Gastrocnemius medialis (tissue), 4 donors: ENCODE measurements around the gene SUPT7L.

Experiments used
- CTCF ChIP-seq, 5 experiments: fragments of 450-650 bp in 3 of 5; fragments of 200-600 bp in 2 of 5; sonication (generic) in 2 of 5; IDR thresholded peaks in 4 of 5; conservative IDR thresholded peaks in 1 of 5; 1 replicate in 4 of 5; 2 replicates in 1 of 5; pipeline ENCODE4 v1.5.1; 2016 to 2019; ENCODE audit warnings: antibody characterized with exemption in 5 of 5, mild to moderate bottlenecking in 3 of 5, moderate library complexity in 3 of 5
- POLR2A ChIP-seq, 2 donors: fragments of 450-650 bp; IDR thresholded peaks; one replicate each; pipeline ENCODE4 v1.6.1; 2017; ENCODE audit warnings: antibody characterized with exemption in 2 of 2, mild to moderate bottlenecking in 2 of 2, moderate library complexity in 2 of 2

- TF ChIP-seq CTCF (IDR thresholded peaks at IDR 0.05 in 4 of 5, conservative IDR thresholded peaks at IDR 0.05 in 1 of 5) (no peak), POLR2A (IDR thresholded peaks at IDR 0.05) (no peak)
These were observed 7.8 kb upstream of the SUPT7L start for GRCh38 chr2:27671235-27671634.
